GM12878 (cell line): ENCODE results near the gene ATP6V1A. TPM values are rescaled to one million over a fixed set of nuclear protein-coding genes. Genes with fewer than 3 reads are reported as not detected.

Source experiments
- ATAC-seq: fragments of 200-7000 bp; cut with Tn5 transposase; 3 replicates; pipeline ENCODE4 v1.9.1; 2020; ENCODE audit warnings: mild to moderate bottlenecking, moderate library complexity
- BruUV-seq: library from RNA; stranded (reverse); fragments of 400-500 nt; replicated peaks from 2 replicates; lab custom pipeline; 2021; lab: Mats Ljungman, UMichigan
- CTCF ChIA-PET: fragments of 300-600 bp; sonication (Branson Sonifier 250); formaldehyde crosslinking; extraction: SDS; loops from one replicate; lab custom pipeline; 2021; ENCODE audit warnings: inconsistent platforms; lab: Yijun Ruan, JAX
- POLR2A ChIA-PET: fragments of 350-600 bp; formaldehyde crosslinking; extraction: SDS; loops from one replicate; lab custom pipeline; 2021; ENCODE audit warnings: inconsistent platforms; lab: Charles Lee
- RAD21 ChIA-PET: fragments of 300-600 bp; sonication (Branson Sonifier 250); formaldehyde crosslinking; loops from one replicate; lab custom pipeline; 2023; ENCODE audit warnings: antibody characterized with exemption; ENCODE audit not compliant: unreplicated experiment; lab: Charles Lee
- SMC1A ChIA-PET: fragments of 300-600 bp; sonication (Branson Sonifier 250); formaldehyde crosslinking; loops from one replicate; lab custom pipeline; 2023; ENCODE audit not compliant: unreplicated experiment, uncharacterized antibody; lab: Charles Lee
- DNase-seq: peaks from one replicate; pipeline ENCODE4 v3.0.0-alpha.2; 2011; ENCODE audit warnings: low read depth, low spot score
- FAIRE-seq: peaks from 3 replicates; lab custom pipeline; 2011; peaks lifted over from hg19 to GRCh38; lab: Jason Lieb, UNC
- H2AFZ ChIP-seq: 2 replicates; pipeline ENCODE4 v1.6.0; 2011; ENCODE audit warnings: low read depth, low read length, control low read depth; ENCODE audit not compliant: control insufficient read depth
- H3K27ac ChIP-seq: 2 replicates; pipeline ENCODE4 v1.5.1; 2011; ENCODE audit warnings: control low read depth; ENCODE audit not compliant: control insufficient read depth, insufficient read depth
- H3K27me3 ChIP-seq, 2 experiments: replicated peaks in 1 of 2; 2 replicates each; pipeline versions ENCODE4 v1.6.0 to v1.6.1; 2011; ENCODE audit warnings: low read length in 1 of 2; ENCODE audit not compliant: control insufficient read depth in 2 of 2, insufficient read depth in 2 of 2
- H3K36me3 ChIP-seq, 2 experiments: 2 replicates each; pipeline ENCODE4 v1.5.1; 2011; ENCODE audit warnings: low read length in 1 of 2; ENCODE audit not compliant: control insufficient read depth in 2 of 2, insufficient read depth in 2 of 2
- H3K4me1 ChIP-seq: 2 replicates; pipeline ENCODE4 v1.6.1; 2011; ENCODE audit warnings: mild to moderate bottlenecking, low read length, moderate library complexity, mixed read lengths; ENCODE audit not compliant: control insufficient read depth, insufficient read depth
- H3K4me2 ChIP-seq: 2 replicates; pipeline ENCODE4 v1.6.0; 2011; ENCODE audit warnings: control low read depth; ENCODE audit not compliant: control insufficient read depth, insufficient read depth
- H3K4me3 ChIP-seq: fragments of 200-600 bp; sonication (generic); 2 replicates; pipeline ENCODE4 v1.5.1; 2016
- H3K79me2 ChIP-seq: 2 replicates; pipeline ENCODE4 v1.6.0; 2011; ENCODE audit warnings: low read length; ENCODE audit not compliant: control insufficient read depth, insufficient read depth
- H3K9ac ChIP-seq: 2 replicates; pipeline ENCODE4 v1.8.0; 2011; ENCODE audit warnings: low read length, control low read depth, mixed read lengths; ENCODE audit not compliant: control insufficient read depth, insufficient read depth
- H3K9me3 ChIP-seq: replicated peaks from 3 replicates; pipeline ENCODE4 v1.5.1; 2011; ENCODE audit warnings: mild to moderate bottlenecking, low read length; ENCODE audit not compliant: control insufficient read depth, insufficient read depth
- H4K20me1 ChIP-seq: 2 replicates; pipeline ENCODE4 v1.6.0; 2011; ENCODE audit not compliant: control insufficient read depth, insufficient read depth
- CHD2 ChIP-seq: IDR thresholded peaks from 2 replicates; pipeline ENCODE4 v1.6.1; 2011; ENCODE audit warnings: low read depth, low read length, improper control_type of control experiment, borderline replicate concordance
- FOXK2 ChIP-seq: fragments of 450-650 bp; IDR thresholded peaks from 2 replicates; pipeline ENCODE4 v1.6.1; 2017; ENCODE audit warnings: mild to moderate bottlenecking, moderate library complexity
- IKZF2 ChIP-seq, 2 experiments: fragments of 450-650 bp; IDR thresholded peaks; 2 replicates each; pipeline ENCODE4 v1.6.1; 2017; ENCODE audit warnings: mild to moderate bottlenecking in 2 of 2, moderate library complexity in 2 of 2
- LARP7 ChIP-seq: fragments of 450-650 bp; IDR thresholded peaks from 2 replicates; pipeline ENCODE4 v1.6.1; 2017; ENCODE audit warnings: mild to moderate bottlenecking
- MYC ChIP-seq: IDR thresholded peaks from 2 replicates; pipeline ENCODE4 v1.6.1; 2011; ENCODE audit warnings: mild to moderate bottlenecking, low read length, moderate library complexity, inconsistent platforms; ENCODE audit not compliant: insufficient read depth, insufficient replicate concordance, insufficient read length, severe bottlenecking
- PAX8 ChIP-seq: fragments of 450-650 bp; IDR thresholded peaks from 2 replicates; pipeline ENCODE4 v1.6.1; 2017; ENCODE audit warnings: mild to moderate bottlenecking, moderate library complexity
- POLR2AphosphoS5 ChIP-seq: IDR thresholded peaks from 2 replicates; pipeline ENCODE4 v1.6.1; 2011; ENCODE audit warnings: mild to moderate bottlenecking, low read length, inconsistent platforms
- RAD51 ChIP-seq: fragments of 450-650 bp; IDR thresholded peaks from 2 replicates; pipeline ENCODE4 v1.6.1; 2016; ENCODE audit warnings: moderate library complexity, mild to moderate bottlenecking, inconsistent platforms
- SPI1 ChIP-seq: IDR thresholded peaks from 2 replicates; pipeline ENCODE4 v1.6.1; 2011; ENCODE audit warnings: low read depth, mild to moderate bottlenecking, low read length, moderate library complexity, borderline replicate concordance; ENCODE audit not compliant: insufficient read depth
- SREBF1 ChIP-seq: IDR thresholded peaks from 2 replicates; pipeline ENCODE4 v1.6.1; 2012; ENCODE audit warnings: mild to moderate bottlenecking, low read length
- ZBED1 ChIP-seq: IDR thresholded peaks from 2 replicates; pipeline ENCODE4 v1.6.1; 2016; ENCODE audit warnings: borderline replicate concordance
- ZSCAN29 ChIP-seq: fragments of 450-650 bp; IDR thresholded peaks from 2 replicates; pipeline ENCODE4 v1.6.1; 2017; ENCODE audit warnings: mild to moderate bottlenecking, moderate library complexity
- WGBS: methylation state at CpG from one replicate; pipeline ENCODE4 v1.1.6; 2016; ENCODE audit warnings: low lambda C conversion rate; ENCODE audit not compliant: insufficient replicate concordance, insufficient coverage; ENCODE audit errors: missing lambda C conversion rate; 5-methylcytosine and 5-hydroxymethylcytosine counted together
- in situ Hi-C: fragments of 300-500 bp; cut with MboI; formaldehyde crosslinking; loops from 9 replicates; pipeline ENCODE4 v1.14.3; 2018; ENCODE audit warnings: mixed read lengths
- intact Hi-C: fragments of 100-400 bp; cut with micrococcal nuclease; formaldehyde crosslinking; loops from one replicate; pipeline ENCODE4 v1.14.2; 2022; ENCODE audit not compliant: unreplicated experiment
- polyA plus RNA-seq, 11 experiments: library from polyadenylated mRNA; depleted of rRNA in 4 of 11; unstranded in 6 of 11; stranded (reverse) in 5 of 11; fragments of >200 nt; fragmentation: Nextera tagmentation in 4 of 11; fragmentation: Illumina TruSeq in 1 of 11; extraction: Ambion mirVana in 4 of 11; extraction: Trizol in 1 of 11; gene quantifications; 1 replicate in 1 of 11; 2 replicates in 10 of 11; pipeline versions ENCODE4 v1.2.1 to v1.2.3, GENCODE V29; 2011 to 2016; ENCODE audit warnings: inconsistent platforms in 2 of 11, missing spikeins in 2 of 11, low read depth in 1 of 11
- total RNA-seq, 4 experiments: library from RNA; depleted of rRNA in 3 of 4; stranded (reverse); fragments of >200 nt in 3 of 4; fragmentation: Illumina TruSeq in 1 of 4; extraction: Trizol in 1 of 4; gene quantifications; 2 replicates each; pipeline versions ENCODE4 v1.2.1 to v1.2.3, GENCODE V29; 2013 to 2021
- TF ChIP-seq, protein P1 (sequence below): fragments of 450-650 bp; IDR thresholded peaks from 2 replicates; pipeline ENCODE4 v1.6.1; 2017; ENCODE audit warnings: low read depth, mild to moderate bottlenecking, moderate library complexity
- TF ChIP-seq, protein P2 (sequence below): fragments of 450-650 bp; IDR thresholded peaks from 2 replicates; pipeline ENCODE4 v1.6.1; 2014; ENCODE audit warnings: mild to moderate bottlenecking
- TF ChIP-seq, protein P3 (sequence below): fragments of 450-650 bp; IDR thresholded peaks from 2 replicates; pipeline ENCODE4 v1.6.1; 2017; ENCODE audit warnings: mild to moderate bottlenecking, moderate library complexity

The ATP6V1A gene
- total and polyA plus RNA-seq, 10 of the 15 experiments (the other 5 are each of a cell fraction or from before 2014, with no cell fraction given): 22.4 to 65.8 (median 47.7) TPM

DNA sequence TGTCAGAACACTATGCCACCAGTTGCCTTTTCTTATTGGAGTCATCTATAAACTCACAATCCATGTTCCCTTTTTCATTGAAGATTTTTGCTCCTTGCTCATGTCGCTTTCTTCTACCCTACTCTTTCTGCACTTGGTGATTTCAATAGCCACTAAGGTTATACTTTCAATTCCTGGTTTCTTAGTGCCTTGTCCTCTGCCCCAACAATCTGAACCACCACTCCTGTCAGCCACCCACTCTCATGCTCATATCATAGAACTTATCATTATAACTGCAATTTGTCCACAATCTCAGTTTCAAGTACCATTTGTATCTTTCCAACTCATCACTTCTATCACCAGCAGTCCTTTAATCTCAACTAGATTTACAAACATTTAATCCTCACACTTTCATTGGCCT is 81.8 kb downstream of the ATP6V1A start:
- Histone ChIP-seq H2AFZ (no peak overlapping the region), H3K27ac (peak overlapping the region; percentile 4; the same call in 1 of the 2 replicates), H3K79me2 (no peaks in the 10 kb centered on the region), H3K9me3 (no peaks in the 10 kb centered on the region; the same call in 2 of the 3 replicates), H3K4me2 (peak overlapping the region; percentile 36), H3K4me3 (no peak overlapping the region), H3K36me3 (no peaks in the 10 kb centered on the region), H4K20me1 (no peaks in the 10 kb centered on the region), H3K9ac (no peak overlapping the region), H3K27me3 (no peaks in the 10 kb centered on the region), H3K4me1 (peaks cover 67% of the 10 kb centered on the region)
- ChIA-PET CTCF (interaction anchor here (1.2 to 8.2 kb wide), 3 partner anchors 10 to 81 kb away, joined by 4 to 72 read pairs (median 4); partner anchors contain the start of genes ATP6V1A, GRAMD1C and NAA50), POLR2A (interaction anchor here (1.0 to 1.7 kb wide), 2 partner anchors 11 to 79 kb away, joined by 3 to 7 read pairs; no protein-coding TSS in a partner anchor), SMC1A (interaction anchor here (1.2 to 3.8 kb wide), 4 partner anchors 26 to 83 kb away, joined by 3 to 13 read pairs (median 10); partner anchors contain the start of gene NAA50), RAD21 (interaction anchor here (0.8 to 3.1 kb wide), 2 partner anchors 81 to 83 kb away, joined by 3 to 13 read pairs; partner anchors contain the start of genes ATP6V1A and NAA50)
- WGBS: 5% methylated on average over 1 of the region's 1 CpG
- no TSS peak for BruUV-seq
- FAIRE-seq (no peak), DNase-seq (no peak), ATAC-seq (peak; percentile 46)
- intact Hi-C loops: loop anchor here (5.0 kb wide), 1 partner anchor 46 kb away; no protein-coding TSS in a partner anchor
- in situ Hi-C loops: no loop called here
- TF ChIP-seq, protein P1, sequence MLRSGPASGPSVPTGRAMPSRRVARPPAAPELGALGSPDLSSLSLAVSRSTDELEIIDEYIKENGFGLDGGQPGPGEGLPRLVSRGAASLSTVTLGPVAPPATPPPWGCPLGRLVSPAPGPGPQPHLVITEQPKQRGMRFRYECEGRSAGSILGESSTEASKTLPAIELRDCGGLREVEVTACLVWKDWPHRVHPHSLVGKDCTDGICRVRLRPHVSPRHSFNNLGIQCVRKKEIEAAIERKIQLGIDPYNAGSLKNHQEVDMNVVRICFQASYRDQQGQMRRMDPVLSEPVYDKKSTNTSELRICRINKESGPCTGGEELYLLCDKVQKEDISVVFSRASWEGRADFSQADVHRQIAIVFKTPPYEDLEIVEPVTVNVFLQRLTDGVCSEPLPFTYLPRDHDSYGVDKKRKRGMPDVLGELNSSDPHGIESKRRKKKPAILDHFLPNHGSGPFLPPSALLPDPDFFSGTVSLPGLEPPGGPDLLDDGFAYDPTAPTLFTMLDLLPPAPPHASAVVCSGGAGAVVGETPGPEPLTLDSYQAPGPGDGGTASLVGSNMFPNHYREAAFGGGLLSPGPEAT: 0 out of 2 replicates have a peak, but pooled peaks have one; percentile 24
- no peak for TF ChIP-seq MYC
- TF ChIP-seq LARP7: no peak
- no peak for TF ChIP-seq FOXK2
- TF ChIP-seq ZSCAN29: no peak
- no peak for TF ChIP-seq RAD51
- TF ChIP-seq, protein P2, sequence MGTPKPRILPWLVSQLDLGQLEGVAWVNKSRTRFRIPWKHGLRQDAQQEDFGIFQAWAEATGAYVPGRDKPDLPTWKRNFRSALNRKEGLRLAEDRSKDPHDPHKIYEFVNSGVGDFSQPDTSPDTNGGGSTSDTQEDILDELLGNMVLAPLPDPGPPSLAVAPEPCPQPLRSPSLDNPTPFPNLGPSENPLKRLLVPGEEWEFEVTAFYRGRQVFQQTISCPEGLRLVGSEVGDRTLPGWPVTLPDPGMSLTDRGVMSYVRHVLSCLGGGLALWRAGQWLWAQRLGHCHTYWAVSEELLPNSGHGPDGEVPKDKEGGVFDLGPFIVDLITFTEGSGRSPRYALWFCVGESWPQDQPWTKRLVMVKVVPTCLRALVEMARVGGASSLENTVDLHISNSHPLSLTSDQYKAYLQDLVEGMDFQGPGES: no peak
- TF ChIP-seq SPI1: peak; percentile 71
- TF ChIP-seq CHD2: no peak
- TF ChIP-seq SREBF1: no peak
- no peak for TF ChIP-seq POLR2AphosphoS5
- no peak for TF ChIP-seq PAX8
- no peak for TF ChIP-seq ZBED1
- TF ChIP-seq, protein P3, sequence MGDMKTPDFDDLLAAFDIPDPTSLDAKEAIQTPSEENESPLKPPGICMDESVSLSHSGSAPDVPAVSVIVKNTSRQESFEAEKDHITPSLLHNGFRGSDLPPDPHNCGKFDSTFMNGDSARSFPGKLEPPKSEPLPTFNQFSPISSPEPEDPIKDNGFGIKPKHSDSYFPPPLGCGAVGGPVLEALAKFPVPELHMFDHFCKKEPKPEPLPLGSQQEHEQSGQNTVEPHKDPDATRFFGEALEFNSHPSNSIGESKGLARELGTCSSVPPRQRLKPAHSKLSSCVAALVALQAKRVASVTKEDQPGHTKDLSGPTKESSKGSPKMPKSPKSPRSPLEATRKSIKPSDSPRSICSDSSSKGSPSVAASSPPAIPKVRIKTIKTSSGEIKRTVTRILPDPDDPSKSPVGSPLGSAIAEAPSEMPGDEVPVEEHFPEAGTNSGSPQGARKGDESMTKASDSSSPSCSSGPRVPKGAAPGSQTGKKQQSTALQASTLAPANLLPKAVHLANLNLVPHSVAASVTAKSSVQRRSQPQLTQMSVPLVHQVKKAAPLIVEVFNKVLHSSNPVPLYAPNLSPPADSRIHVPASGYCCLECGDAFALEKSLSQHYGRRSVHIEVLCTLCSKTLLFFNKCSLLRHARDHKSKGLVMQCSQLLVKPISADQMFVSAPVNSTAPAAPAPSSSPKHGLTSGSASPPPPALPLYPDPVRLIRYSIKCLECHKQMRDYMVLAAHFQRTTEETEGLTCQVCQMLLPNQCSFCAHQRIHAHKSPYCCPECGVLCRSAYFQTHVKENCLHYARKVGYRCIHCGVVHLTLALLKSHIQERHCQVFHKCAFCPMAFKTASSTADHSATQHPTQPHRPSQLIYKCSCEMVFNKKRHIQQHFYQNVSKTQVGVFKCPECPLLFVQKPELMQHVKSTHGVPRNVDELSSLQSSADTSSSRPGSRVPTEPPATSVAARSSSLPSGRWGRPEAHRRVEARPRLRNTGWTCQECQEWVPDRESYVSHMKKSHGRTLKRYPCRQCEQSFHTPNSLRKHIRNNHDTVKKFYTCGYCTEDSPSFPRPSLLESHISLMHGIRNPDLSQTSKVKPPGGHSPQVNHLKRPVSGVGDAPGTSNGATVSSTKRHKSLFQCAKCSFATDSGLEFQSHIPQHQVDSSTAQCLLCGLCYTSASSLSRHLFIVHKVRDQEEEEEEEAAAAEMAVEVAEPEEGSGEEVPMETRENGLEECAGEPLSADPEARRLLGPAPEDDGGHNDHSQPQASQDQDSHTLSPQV: no peak
- peak; percentile 34 to 57; a peak in 2 of 4 replicates for TF ChIP-seq IKZF2 (IDR thresholded peaks at IDR 0.05)
